B cell (primary cell): Measurements from ENCODE around the gene SETDB1. TPM values are rescaled to one million over a fixed set of nuclear protein-coding genes. Genes with fewer than 3 reads are reported as not detected.

Experiments used
- ATAC-seq: fragments of 200-7000 bp; cut with Tn5 transposase; one replicate; pipeline ENCODE4 v1.10.0; 2021; ENCODE audit warnings: low read depth, mild to moderate bottlenecking, moderate number of reproducible peaks, moderate library complexity
- CTCF ChIA-PET: fragments of 350-600 bp; sonication (Branson Sonifier 250); formaldehyde crosslinking; loops from one replicate; lab custom pipeline; 2021; ENCODE audit warnings: antibody characterized with exemption, inconsistent platforms; lab: Charles Lee
- POLR2A ChIA-PET: fragments of 350-600 bp; sonication (Branson Sonifier 250); formaldehyde crosslinking; loops from one replicate; lab custom pipeline; 2021; ENCODE audit warnings: antibody characterized with exemption; lab: Charles Lee
- DNase-seq: peaks from one replicate; pipeline ENCODE4 v3.0.0; 2013
- H2AFZ ChIP-seq: 2 replicates; pipeline ENCODE4 v1.6.1; 2012; ENCODE audit warnings: mild to moderate bottlenecking, low read depth, low read length; ENCODE audit not compliant: insufficient read depth, poor library complexity, severe bottlenecking
- H3K27ac ChIP-seq, 2 donors: 1 replicate in 1 of 2; 2 replicates in 1 of 2; pipeline ENCODE4 v1.5.1; 2012 to 2013; ENCODE audit warnings: low read length in 2 of 2, mild to moderate bottlenecking in 2 of 2, moderate library complexity in 1 of 2
- H3K27me3 ChIP-seq, 4 experiments: fragments of 200-600 bp in 1 of 4; sonication (generic) in 1 of 4; replicated peaks in 1 of 4; 1 replicate in 2 of 4; 2 replicates in 2 of 4; pipeline versions ENCODE4 v1.6.1 to v1.7.0; 2013 to 2016; ENCODE audit warnings: low read length in 3 of 4, mild to moderate bottlenecking in 2 of 4, mixed read lengths in 1 of 4, moderate library complexity in 1 of 4; ENCODE audit not compliant: insufficient read depth in 4 of 4, control insufficient read depth in 3 of 4; ENCODE audit errors: control extremely low read depth in 1 of 4
- H3K36me3 ChIP-seq, 2 experiments: replicated peaks in 1 of 2; 1 replicate in 1 of 2; 2 replicates in 1 of 2; pipeline versions ENCODE4 v1.6.1 to v1.7.1; 2013; ENCODE audit warnings: low read length in 1 of 2; ENCODE audit not compliant: insufficient read depth in 2 of 2, control insufficient read depth in 1 of 2; ENCODE audit errors: control extremely low read depth in 1 of 2, extremely low read depth in 1 of 2
- H3K4me1 ChIP-seq, 2 donors: fragments of 200-600 bp in 1 of 2; sonication (generic) in 1 of 2; 1 replicate in 1 of 2; 2 replicates in 1 of 2; pipeline versions ENCODE4 v1.5.1 to v1.6.1; 2013 to 2017; ENCODE audit warnings: low read length in 2 of 2; ENCODE audit not compliant: control insufficient read depth in 2 of 2, insufficient read depth in 2 of 2
- H3K4me2 ChIP-seq: replicated peaks from 2 replicates; pipeline ENCODE3; 2012; ENCODE audit warnings: mild to moderate bottlenecking, low read depth, low read length; ENCODE audit not compliant: poor library complexity, severe bottlenecking
- H3K4me3 ChIP-seq, 5 experiments: fragments of 200-600 bp in 1 of 5; sonication (generic) in 1 of 5; 1 replicate in 3 of 5; 2 replicates in 2 of 5; pipeline versions ENCODE4 v1.5.1 to v1.7.0; 2011 to 2016; ENCODE audit warnings: low read length in 4 of 5, mild to moderate bottlenecking in 4 of 5, low read depth in 2 of 5, control low read depth in 1 of 5, moderate library complexity in 1 of 5; ENCODE audit not compliant: insufficient read depth in 1 of 5; ENCODE audit errors: control extremely low read depth in 1 of 5, extremely low read depth in 1 of 5
- H3K79me2 ChIP-seq: fragments of 200-600 bp; sonication (generic); one replicate; pipeline ENCODE4 v1.6.0; 2016; ENCODE audit warnings: low read length; ENCODE audit not compliant: control insufficient read depth, insufficient read depth
- H3K9ac ChIP-seq: fragments of 200-600 bp; sonication (generic); 2 replicates; pipeline ENCODE4 v1.6.1; 2017; ENCODE audit warnings: mild to moderate bottlenecking, low read length, moderate library complexity
- H3K9me3 ChIP-seq, 3 donors: one replicate each; pipeline versions ENCODE4 v1.6.1 to v1.7.1; 2013; ENCODE audit warnings: low read length in 2 of 3; ENCODE audit not compliant: control insufficient read depth in 2 of 3, insufficient read depth in 1 of 3; ENCODE audit errors: control extremely low read depth in 1 of 3
- H4K20me1 ChIP-seq: 2 replicates; pipeline ENCODE4 v1.6.0; 2012; ENCODE audit warnings: mild to moderate bottlenecking, low read length; ENCODE audit not compliant: insufficient read depth, control insufficient read depth, poor library complexity, severe bottlenecking
- H3K27ac Mint-ChIP-seq: one replicate; pipeline ENCODE4 v1.8.0; 2021; ENCODE audit warnings: mixed read lengths
- H3K27me3 Mint-ChIP-seq: one replicate; pipeline ENCODE4 v1.8.0; 2021; ENCODE audit warnings: mixed read lengths
- H3K4me1 Mint-ChIP-seq: one replicate; pipeline ENCODE4 v1.8.0; 2021; ENCODE audit warnings: mixed read lengths
- H3K4me3 Mint-ChIP-seq: one replicate; pipeline ENCODE4 v1.8.0; 2021; ENCODE audit warnings: mixed read lengths
- H3K9me3 Mint-ChIP-seq: one replicate; pipeline ENCODE4 v1.8.0; 2022; ENCODE audit warnings: mixed read lengths; ENCODE audit not compliant: insufficient read depth
- EZH2 ChIP-seq: IDR thresholded peaks from 2 replicates; pipeline ENCODE4 v1.6.1; 2012; ENCODE audit warnings: borderline replicate concordance, low read depth, mild to moderate bottlenecking, moderate library complexity, low read length; ENCODE audit not compliant: insufficient read depth, poor library complexity, severe bottlenecking
- WGBS: methylation state at CpG from one replicate; pipeline ENCODE4 v1.1.5; 2013; ENCODE audit warnings: missing lambda C conversion rate; ENCODE audit not compliant: insufficient coverage; 5-methylcytosine and 5-hydroxymethylcytosine counted together
- intact Hi-C: fragments of 100-400 bp; cut with micrococcal nuclease; formaldehyde crosslinking; loops from one replicate; pipeline ENCODE4 v1.10.0; 2022
- polyA plus RNA-seq: library from polyadenylated mRNA; depleted of rRNA; stranded (reverse); fragments of >200 nt; gene quantifications from 2 replicates; pipeline ENCODE4 v1.2.3, GENCODE V29; 2012
- total RNA-seq, 2 donors: library from RNA; stranded (reverse); fragments of 120-200 nt in 1 of 2; gene quantifications; 1 replicate in 1 of 2; 2 replicates in 1 of 2; pipeline versions ENCODE4 v1.2.3 to v1.2.4, GENCODE V29; 2013 to 2022
- TF ChIP-seq, protein P1 (sequence below): fragments of 200-600 bp; IDR thresholded peaks from one replicate; pipeline ENCODE4 v1.8.0; 2022; ENCODE audit warnings: antibody characterized with exemption, mild to moderate bottlenecking

The SETDB1 gene
- total and polyA plus RNA-seq, 2 donors (not counting 1 experiment from before 2014, with no cell fraction given) = 57.4 to 115 TPM

DNA sequence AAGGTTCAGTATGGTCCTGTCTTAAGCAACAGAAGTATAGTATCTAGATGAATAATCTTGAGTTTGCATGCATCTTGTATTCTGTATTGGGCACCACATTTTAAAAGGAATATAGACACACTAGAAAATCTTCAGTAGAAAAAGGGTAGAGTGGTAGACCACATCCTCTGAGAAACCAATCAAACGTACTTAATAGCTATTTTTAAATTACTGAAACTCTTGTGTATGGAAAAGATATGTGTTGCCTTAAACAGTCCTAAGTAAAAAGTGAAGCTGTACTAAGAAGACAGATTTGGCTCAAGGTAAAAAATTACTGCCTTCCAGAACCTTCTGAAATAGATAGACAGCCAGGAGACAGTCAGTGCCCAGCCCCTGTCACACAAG lies 36.1 kb upstream of the SETDB1 start:
- Histone ChIP-seq H2AFZ (peak overlapping the region; percentile 61), H4K20me1 (no peaks in the 10 kb centered on the region), H3K9me3 (no peaks in the 10 kb centered on the region), H3K4me3 (peak overlapping the region in 2 of 5 experiments; percentile 19 to 27), H3K36me3 (no peaks in the 10 kb centered on the region), H3K4me1 (peaks cover 25 to 26% of the 10 kb centered on the region in 2 donors), H3K79me2 (no peaks in the 10 kb centered on the region), H3K27ac (peak overlapping the region; percentile 44 to 59), H3K4me2 (peak overlapping the region; percentile 62), H3K27me3 (no peaks in the 10 kb centered on the region), H3K9ac (peak overlapping the region; percentile 50)
- ChIA-PET POLR2A (no interaction called here), CTCF (interaction anchor here (1.2 to 1.6 kb wide), 3 partner anchors 11 to 36 kb away, joined by 3 to 7 read pairs (median 4); partner anchors contain the start of gene SETDB1)
- Mint-ChIP-seq H3K4me1 (peaks cover 24% of the 10 kb centered on the region), H3K27me3 (no peaks in the 10 kb centered on the region), H3K4me3 (peak overlapping the region; percentile 61), H3K27ac (peak overlapping the region; percentile 16), H3K9me3 (no peaks in the 10 kb centered on the region)
- DNase-seq (peak; percentile 23), ATAC-seq (peak; percentile 57)
- TF ChIP-seq, protein P1, sequence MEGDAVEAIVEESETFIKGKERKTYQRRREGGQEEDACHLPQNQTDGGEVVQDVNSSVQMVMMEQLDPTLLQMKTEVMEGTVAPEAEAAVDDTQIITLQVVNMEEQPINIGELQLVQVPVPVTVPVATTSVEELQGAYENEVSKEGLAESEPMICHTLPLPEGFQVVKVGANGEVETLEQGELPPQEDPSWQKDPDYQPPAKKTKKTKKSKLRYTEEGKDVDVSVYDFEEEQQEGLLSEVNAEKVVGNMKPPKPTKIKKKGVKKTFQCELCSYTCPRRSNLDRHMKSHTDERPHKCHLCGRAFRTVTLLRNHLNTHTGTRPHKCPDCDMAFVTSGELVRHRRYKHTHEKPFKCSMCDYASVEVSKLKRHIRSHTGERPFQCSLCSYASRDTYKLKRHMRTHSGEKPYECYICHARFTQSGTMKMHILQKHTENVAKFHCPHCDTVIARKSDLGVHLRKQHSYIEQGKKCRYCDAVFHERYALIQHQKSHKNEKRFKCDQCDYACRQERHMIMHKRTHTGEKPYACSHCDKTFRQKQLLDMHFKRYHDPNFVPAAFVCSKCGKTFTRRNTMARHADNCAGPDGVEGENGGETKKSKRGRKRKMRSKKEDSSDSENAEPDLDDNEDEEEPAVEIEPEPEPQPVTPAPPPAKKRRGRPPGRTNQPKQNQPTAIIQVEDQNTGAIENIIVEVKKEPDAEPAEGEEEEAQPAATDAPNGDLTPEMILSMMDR = no peak
- no peak for TF ChIP-seq EZH2
- intact Hi-C loops = no loop called here
- no CpG with 5 or more reads among the region's 1 CpG for WGBS

DNA sequence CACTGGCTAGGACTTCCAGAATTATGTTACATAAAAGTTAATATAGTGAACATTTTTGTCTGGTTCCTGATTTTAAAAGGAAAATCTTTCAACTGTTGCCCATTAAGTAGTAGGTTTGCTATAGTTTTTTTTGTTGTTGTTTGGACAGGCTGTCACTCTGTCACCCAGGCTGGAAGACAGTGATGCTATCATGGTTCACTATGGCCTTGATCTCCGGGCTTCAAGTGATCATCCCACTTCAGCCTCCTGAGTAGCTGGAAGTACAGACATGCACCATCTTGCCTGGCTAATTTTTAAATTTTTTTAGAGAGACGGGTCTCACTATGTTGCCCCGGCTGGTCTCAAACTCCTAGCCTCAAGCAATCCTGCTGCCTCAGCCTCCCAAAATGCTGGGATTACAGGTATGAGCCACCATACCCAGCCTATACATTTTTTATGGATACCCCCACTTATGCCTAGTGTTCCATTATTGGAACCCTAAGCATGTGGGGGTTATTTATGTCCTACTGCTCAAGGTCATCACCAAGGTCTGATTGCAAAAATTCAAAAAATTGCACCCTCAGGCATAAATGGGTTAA lies 32.7 kb upstream of the SETDB1 start:
- H2AFZ ChIP-seq = no peak overlapping the region
- no peak overlapping the region for H3K9ac ChIP-seq
- ChIA-PET POLR2A (interaction anchor here (0.6 kb wide), 1 partner anchor 154 kb away, joined by 3 read pairs; no protein-coding TSS in a partner anchor), CTCF (no interaction called here)
- no peak for DNase-seq
- H3K79me2 ChIP-seq = no peaks in the 10 kb centered on the region
- no peak for ATAC-seq
- H3K4me2 ChIP-seq = no peak overlapping the region
- intact Hi-C loops = no loop called here
- Mint-ChIP-seq H3K9me3 (no peaks in the 10 kb centered on the region), H3K4me1 (peaks cover 24% of the 10 kb centered on the region), H3K27ac (no peak overlapping the region), H3K27me3 (no peaks in the 10 kb centered on the region), H3K4me3 (no peak overlapping the region)
- H4K20me1 ChIP-seq = no peaks in the 10 kb centered on the region
- H3K27ac ChIP-seq = no peak overlapping the region
- WGBS = 100% methylated on average over 2 of the region's 3 CpGs
- no peak overlapping the region for H3K4me3 ChIP-seq
- TF ChIP-seq, protein P1 = no peak
- no peak for TF ChIP-seq EZH2
- H3K9me3 ChIP-seq = no peaks in the 10 kb centered on the region
- H3K36me3 ChIP-seq = no peaks in the 10 kb centered on the region
- no peaks in the 10 kb centered on the region for H3K27me3 ChIP-seq
- H3K4me1 ChIP-seq = peaks cover 25 to 26% of the 10 kb centered on the region in 2 donors
